HEK293 (cell line): ENCODE data around the gene RNF4.
"Not testable (repeated sequence)": the region's sequence is repeated elsewhere in the genome, so short reads cannot be mapped to it uniquely, and the experiment has no call there.

Source experiments
- MZF1 ChIP-seq: fragments of 450-650 bp; formaldehyde crosslinking; IDR thresholded peaks from 2 replicates; pipeline ENCODE4 v1.5.1; 2017; ENCODE audit warnings: missing biosample characterization, missing genetic modification characterization, borderline replicate concordance
- ZBTB20 ChIP-seq: fragments of 450-650 bp; formaldehyde crosslinking; IDR thresholded peaks from 2 replicates; pipeline ENCODE4 v1.5.1; 2016; ENCODE audit warnings: missing biosample characterization, missing genetic modification characterization
- ZBTB21 ChIP-seq: fragments of 450-650 bp; formaldehyde crosslinking; IDR thresholded peaks from 2 replicates; pipeline ENCODE4 v1.5.1; 2017; ENCODE audit warnings: missing biosample characterization, missing genetic modification characterization
- ZFP41 ChIP-seq: fragments of 450-650 bp; formaldehyde crosslinking; IDR thresholded peaks from 2 replicates; pipeline ENCODE4 v1.5.1; 2016; ENCODE audit warnings: missing biosample characterization, missing genetic modification characterization, borderline replicate concordance
- ZNF239 ChIP-seq: fragments of 450-650 bp; formaldehyde crosslinking; IDR thresholded peaks from 2 replicates; pipeline ENCODE4 v1.5.1; 2016; ENCODE audit warnings: missing biosample characterization, missing genetic modification characterization
- ZNF274 ChIP-seq, 2 experiments: fragments of 200-500 bp in 1 of 2; fragments of 450-650 bp in 1 of 2; sonication (Bioruptor generic) in 1 of 2; formaldehyde crosslinking in 1 of 2; IDR thresholded peaks; 2 replicates each; pipeline versions ENCODE4 v1.5.1 to v1.6.1; 2014 to 2016; ENCODE audit warnings: borderline replicate concordance in 1 of 2, inconsistent platforms in 1 of 2, low read length in 1 of 2, missing biosample characterization in 1 of 2, missing genetic modification characterization in 1 of 2
- ZNF416 ChIP-seq: fragments of 450-650 bp; formaldehyde crosslinking; IDR thresholded peaks from 2 replicates; pipeline ENCODE4 v1.5.1; 2016; ENCODE audit warnings: missing biosample characterization, missing genetic modification characterization
- TF ChIP-seq, protein P1 (sequence below): fragments of 450-650 bp; formaldehyde crosslinking; conservative IDR thresholded peaks from 2 replicates; pipeline ENCODE4 v1.5.1; 2016; ENCODE audit warnings: low read depth, missing biosample characterization, missing genetic modification characterization
- TF ChIP-seq, protein P2 (sequence below): fragments of 450-650 bp; formaldehyde crosslinking; IDR thresholded peaks from 2 replicates; pipeline ENCODE4 v1.5.1; 2016; ENCODE audit warnings: missing biosample characterization, missing genetic modification characterization

DNA sequence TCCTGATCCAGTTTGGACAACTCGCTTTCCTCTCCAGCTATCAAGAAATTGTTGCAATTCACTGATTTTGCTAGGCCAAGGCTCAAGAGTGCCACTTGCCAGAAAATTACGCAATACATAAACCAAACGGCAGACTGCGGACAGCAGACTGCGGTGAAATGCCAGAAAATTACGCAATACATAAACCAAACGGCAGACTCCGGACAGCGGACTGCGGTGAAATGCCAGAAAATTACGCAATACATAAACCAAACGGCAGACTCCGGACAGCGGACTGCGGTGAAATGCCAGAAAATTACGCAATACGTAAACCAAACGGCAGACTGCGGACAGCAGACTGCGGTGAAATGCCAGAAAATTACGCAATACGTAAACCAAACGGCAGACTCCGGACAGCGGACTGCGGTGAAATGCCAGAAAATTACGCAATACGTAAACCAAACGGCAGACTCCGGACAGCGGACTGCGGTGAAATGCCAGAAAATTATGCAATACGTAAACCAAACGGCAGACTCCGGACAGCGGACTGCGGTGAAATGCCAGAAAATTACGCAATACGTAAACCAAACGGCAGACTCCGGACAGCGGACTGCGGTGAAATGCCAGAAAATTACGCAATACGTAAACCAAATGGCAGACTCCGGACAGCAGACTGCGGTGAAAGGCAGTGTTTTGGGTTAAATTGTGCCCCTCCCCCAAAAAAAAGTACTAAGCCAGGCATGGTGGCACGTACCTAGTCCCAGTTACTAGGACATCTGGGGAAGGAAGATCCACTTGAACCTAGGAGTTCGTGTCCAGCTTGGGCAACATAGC is 38.8 kb upstream of the RNF4 start:
- TF ChIP-seq ZFP41 (tag by site-specific recombination); MZF1 (tag by site-specific recombination); ZNF416 (tag by site-specific recombination); ZNF239 (tag by site-specific recombination); ZBTB20; ZNF274 (IDR thresholded peaks at IDR 0.05; ENCODE audit: low read length); ZNF274 (tag by site-specific recombination; IDR thresholded peaks at IDR 0.05; ENCODE audit: borderline replicate concordance); ZBTB21 (tag by site-specific recombination): not testable (repeated sequence)
- TF ChIP-seq, protein P1, sequence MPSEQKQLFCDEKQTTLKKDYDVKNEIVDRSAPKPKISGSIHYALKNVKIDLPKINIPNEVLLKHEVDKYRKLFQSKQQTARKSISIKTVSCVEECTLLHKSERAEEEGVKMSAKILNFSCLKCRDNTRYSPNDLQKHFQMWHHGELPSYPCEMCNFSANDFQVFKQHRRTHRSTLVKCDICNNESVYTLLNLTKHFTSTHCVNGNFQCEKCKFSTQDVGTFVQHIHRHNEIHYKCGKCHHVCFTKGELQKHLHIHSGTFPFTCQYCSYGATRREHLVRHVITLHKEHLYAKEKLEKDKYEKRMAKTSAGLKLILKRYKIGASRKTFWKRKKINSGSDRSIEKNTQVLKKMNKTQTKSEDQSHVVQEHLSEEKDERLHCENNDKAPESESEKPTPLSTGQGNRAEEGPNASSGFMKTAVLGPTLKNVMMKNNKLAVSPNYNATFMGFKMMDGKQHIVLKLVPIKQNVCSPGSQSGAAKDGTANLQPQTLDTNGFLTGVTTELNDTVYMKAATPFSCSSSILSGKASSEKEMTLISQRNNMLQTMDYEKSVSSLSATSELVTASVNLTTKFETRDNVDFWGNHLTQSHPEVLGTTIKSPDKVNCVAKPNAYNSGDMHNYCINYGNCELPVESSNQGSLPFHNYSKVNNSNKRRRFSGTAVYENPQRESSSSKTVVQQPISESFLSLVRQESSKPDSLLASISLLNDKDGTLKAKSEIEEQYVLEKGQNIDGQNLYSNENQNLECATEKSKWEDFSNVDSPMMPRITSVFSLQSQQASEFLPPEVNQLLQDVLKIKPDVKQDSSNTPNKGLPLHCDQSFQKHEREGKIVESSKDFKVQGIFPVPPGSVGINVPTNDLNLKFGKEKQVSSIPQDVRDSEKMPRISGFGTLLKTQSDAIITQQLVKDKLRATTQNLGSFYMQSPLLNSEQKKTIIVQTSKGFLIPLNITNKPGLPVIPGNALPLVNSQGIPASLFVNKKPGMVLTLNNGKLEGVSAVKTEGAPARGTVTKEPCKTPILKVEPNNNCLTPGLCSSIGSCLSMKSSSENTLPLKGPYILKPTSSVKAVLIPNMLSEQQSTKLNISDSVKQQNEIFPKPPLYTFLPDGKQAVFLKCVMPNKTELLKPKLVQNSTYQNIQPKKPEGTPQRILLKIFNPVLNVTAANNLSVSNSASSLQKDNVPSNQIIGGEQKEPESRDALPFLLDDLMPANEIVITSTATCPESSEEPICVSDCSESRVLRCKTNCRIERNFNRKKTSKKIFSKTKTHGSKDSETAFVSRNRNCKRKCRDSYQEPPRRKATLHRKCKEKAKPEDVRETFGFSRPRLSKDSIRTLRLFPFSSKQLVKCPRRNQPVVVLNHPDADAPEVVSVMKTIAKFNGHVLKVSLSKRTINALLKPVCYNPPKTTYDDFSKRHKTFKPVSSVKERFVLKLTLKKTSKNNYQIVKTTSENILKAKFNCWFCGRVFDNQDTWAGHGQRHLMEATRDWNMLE (tag by site-specific recombination), result not testable (repeated sequence)
- TF ChIP-seq, protein P2, sequence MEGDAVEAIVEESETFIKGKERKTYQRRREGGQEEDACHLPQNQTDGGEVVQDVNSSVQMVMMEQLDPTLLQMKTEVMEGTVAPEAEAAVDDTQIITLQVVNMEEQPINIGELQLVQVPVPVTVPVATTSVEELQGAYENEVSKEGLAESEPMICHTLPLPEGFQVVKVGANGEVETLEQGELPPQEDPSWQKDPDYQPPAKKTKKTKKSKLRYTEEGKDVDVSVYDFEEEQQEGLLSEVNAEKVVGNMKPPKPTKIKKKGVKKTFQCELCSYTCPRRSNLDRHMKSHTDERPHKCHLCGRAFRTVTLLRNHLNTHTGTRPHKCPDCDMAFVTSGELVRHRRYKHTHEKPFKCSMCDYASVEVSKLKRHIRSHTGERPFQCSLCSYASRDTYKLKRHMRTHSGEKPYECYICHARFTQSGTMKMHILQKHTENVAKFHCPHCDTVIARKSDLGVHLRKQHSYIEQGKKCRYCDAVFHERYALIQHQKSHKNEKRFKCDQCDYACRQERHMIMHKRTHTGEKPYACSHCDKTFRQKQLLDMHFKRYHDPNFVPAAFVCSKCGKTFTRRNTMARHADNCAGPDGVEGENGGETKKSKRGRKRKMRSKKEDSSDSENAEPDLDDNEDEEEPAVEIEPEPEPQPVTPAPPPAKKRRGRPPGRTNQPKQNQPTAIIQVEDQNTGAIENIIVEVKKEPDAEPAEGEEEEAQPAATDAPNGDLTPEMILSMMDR, result not testable (repeated sequence)
